ENCODE data around the gene UGT1A4.

DNA sequence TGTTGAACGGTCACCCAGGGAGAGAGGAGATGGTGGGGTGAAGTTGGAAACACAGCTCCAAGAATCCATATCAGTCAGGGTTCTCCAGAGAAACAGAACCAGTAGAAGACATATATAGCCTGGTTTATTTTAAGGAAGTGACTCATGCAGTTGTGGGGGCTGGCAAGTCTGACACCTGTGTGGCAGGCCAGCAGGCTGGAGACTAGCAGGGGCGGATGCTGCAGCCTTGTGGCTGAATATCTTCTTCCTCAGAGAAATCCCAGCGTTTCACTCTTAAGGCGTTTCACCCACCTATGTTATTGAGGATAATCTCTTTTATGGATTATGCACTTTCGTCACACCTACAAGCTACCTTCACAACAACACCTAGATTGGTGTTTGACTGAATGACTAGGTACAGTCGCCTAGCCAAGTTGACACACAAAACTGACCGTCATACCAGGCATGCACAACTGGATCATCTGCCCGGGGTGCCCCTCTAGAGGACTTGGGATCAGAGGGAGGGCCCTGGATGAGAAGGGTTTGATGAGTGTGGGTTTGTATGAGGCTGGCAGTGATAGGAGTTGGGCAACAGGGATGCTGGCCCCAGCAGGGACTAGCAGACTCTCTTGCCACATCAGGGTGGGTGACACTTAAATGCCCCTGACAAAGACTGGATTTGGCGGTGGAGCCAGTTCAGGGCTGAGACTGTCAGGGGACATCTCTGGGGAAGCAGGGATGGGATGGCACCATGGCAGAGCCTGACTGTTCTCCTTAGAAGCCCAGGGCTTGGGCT lies 83.0 kb downstream of the UGT1A4 start:
- TF ChIP-seq, protein P1, sequence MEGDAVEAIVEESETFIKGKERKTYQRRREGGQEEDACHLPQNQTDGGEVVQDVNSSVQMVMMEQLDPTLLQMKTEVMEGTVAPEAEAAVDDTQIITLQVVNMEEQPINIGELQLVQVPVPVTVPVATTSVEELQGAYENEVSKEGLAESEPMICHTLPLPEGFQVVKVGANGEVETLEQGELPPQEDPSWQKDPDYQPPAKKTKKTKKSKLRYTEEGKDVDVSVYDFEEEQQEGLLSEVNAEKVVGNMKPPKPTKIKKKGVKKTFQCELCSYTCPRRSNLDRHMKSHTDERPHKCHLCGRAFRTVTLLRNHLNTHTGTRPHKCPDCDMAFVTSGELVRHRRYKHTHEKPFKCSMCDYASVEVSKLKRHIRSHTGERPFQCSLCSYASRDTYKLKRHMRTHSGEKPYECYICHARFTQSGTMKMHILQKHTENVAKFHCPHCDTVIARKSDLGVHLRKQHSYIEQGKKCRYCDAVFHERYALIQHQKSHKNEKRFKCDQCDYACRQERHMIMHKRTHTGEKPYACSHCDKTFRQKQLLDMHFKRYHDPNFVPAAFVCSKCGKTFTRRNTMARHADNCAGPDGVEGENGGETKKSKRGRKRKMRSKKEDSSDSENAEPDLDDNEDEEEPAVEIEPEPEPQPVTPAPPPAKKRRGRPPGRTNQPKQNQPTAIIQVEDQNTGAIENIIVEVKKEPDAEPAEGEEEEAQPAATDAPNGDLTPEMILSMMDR (IDR thresholded peaks at IDR 0.05 in 2 of 3, conservative IDR thresholded peaks at IDR 0.05 in 1 of 3; ENCODE audit: insufficient read depth in 2 of 3, low read depth in 1 of 3, low read length in 3 of 3) = no peak
- TF ChIP-seq, protein P2, sequence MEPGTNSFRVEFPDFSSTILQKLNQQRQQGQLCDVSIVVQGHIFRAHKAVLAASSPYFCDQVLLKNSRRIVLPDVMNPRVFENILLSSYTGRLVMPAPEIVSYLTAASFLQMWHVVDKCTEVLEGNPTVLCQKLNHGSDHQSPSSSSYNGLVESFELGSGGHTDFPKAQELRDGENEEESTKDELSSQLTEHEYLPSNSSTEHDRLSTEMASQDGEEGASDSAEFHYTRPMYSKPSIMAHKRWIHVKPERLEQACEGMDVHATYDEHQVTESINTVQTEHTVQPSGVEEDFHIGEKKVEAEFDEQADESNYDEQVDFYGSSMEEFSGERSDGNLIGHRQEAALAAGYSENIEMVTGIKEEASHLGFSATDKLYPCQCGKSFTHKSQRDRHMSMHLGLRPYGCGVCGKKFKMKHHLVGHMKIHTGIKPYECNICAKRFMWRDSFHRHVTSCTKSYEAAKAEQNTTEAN (CRISPR knock-in tag; IDR thresholded peaks at IDR 0.05) = no peak
- TF ChIP-seq SMC3 (conservative IDR thresholded peaks at IDR 0.05; ENCODE audit: insufficient read depth, low read depth, low read length) (no peak), ARID2 (IDR thresholded peaks at IDR 0.05) (no peak)
- TF ChIP-seq, protein P3, sequence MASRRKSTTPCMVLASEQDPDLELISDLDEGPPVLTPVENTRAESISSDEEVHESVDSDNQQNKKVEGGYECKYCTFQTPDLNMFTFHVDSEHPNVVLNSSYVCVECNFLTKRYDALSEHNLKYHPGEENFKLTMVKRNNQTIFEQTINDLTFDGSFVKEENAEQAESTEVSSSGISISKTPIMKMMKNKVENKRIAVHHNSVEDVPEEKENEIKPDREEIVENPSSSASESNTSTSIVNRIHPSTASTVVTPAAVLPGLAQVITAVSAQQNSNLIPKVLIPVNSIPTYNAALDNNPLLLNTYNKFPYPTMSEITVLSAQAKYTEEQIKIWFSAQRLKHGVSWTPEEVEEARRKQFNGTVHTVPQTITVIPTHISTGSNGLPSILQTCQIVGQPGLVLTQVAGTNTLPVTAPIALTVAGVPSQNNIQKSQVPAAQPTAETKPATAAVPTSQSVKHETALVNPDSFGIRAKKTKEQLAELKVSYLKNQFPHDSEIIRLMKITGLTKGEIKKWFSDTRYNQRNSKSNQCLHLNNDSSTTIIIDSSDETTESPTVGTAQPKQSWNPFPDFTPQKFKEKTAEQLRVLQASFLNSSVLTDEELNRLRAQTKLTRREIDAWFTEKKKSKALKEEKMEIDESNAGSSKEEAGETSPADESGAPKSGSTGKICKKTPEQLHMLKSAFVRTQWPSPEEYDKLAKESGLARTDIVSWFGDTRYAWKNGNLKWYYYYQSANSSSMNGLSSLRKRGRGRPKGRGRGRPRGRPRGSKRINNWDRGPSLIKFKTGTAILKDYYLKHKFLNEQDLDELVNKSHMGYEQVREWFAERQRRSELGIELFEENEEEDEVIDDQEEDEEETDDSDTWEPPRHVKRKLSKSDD (conservative IDR thresholded peaks at IDR 0.05; ENCODE audit: low read length) = no peak
- TF ChIP-seq, protein P4, sequence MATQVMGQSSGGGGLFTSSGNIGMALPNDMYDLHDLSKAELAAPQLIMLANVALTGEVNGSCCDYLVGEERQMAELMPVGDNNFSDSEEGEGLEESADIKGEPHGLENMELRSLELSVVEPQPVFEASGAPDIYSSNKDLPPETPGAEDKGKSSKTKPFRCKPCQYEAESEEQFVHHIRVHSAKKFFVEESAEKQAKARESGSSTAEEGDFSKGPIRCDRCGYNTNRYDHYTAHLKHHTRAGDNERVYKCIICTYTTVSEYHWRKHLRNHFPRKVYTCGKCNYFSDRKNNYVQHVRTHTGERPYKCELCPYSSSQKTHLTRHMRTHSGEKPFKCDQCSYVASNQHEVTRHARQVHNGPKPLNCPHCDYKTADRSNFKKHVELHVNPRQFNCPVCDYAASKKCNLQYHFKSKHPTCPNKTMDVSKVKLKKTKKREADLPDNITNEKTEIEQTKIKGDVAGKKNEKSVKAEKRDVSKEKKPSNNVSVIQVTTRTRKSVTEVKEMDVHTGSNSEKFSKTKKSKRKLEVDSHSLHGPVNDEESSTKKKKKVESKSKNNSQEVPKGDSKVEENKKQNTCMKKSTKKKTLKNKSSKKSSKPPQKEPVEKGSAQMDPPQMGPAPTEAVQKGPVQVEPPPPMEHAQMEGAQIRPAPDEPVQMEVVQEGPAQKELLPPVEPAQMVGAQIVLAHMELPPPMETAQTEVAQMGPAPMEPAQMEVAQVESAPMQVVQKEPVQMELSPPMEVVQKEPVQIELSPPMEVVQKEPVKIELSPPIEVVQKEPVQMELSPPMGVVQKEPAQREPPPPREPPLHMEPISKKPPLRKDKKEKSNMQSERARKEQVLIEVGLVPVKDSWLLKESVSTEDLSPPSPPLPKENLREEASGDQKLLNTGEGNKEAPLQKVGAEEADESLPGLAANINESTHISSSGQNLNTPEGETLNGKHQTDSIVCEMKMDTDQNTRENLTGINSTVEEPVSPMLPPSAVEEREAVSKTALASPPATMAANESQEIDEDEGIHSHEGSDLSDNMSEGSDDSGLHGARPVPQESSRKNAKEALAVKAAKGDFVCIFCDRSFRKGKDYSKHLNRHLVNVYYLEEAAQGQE (IDR thresholded peaks at IDR 0.05; ENCODE audit: borderline replicate concordance) = no peak
- TF ChIP-seq, protein P4 (CRISPR knock-in tag; IDR thresholded peaks at IDR 0.05; ENCODE audit: low read depth) = no peak

Measured in K562 (cell line).